ENCODE results near the gene ORC5.

DNA sequence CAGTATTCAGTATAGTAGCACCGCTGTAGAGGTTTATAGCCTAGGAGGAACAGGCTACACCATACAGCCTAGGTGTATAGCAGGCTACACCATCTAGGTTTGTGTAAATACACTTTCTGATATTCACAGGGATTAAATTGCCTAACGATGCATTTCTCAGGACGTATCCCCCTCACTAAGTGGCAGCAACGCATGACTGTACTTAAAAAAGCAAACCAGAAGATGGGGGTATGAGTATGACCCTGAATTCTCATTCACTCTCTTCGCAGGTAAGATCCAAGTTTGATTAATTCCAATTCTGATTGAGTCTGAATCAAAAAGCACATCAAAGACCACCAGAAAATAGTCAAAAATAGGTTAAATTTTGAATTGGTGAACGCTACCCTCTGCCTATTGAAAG lies 972 bp downstream of the ORC5 start:
- no peak for TF ChIP-seq CTCF (conservative IDR thresholded peaks at IDR 0.05 in 1 of 2, IDR thresholded peaks at IDR 0.05 in 1 of 2; ENCODE audit: low read depth in 1 of 2, low read length in 2 of 2)
- TF ChIP-seq EZH2 (IDR thresholded peaks at IDR 0.05; ENCODE audit: low read length, missing control alignments) = no peak

Measured in fibroblast of lung (primary cell).